Loucy (cell line): ENCODE results near the gene CSN3.

Experiments
- H2AFZ ChIP-seq: fragments of 200-600 bp; sonication (generic); 2 replicates; pipeline ENCODE4 v1.6.0; 2016; ENCODE audit warnings: antibody characterized with exemption, mild to moderate bottlenecking, low read length, moderate library complexity
- H3F3A ChIP-seq: fragments of 200-600 bp; 2 replicates; pipeline ENCODE4 v1.6.0; 2016; ENCODE audit warnings: antibody characterized with exemption, low read depth, mild to moderate bottlenecking
- H3K27me3 ChIP-seq: fragments of 200-600 bp; sonication (generic); 2 replicates; pipeline ENCODE4 v1.6.1; 2014; ENCODE audit warnings: low read length, mild to moderate bottlenecking; ENCODE audit not compliant: insufficient read depth, poor library complexity, severe bottlenecking
- H3K36me3 ChIP-seq: fragments of 200-600 bp; sonication (generic); 2 replicates; pipeline ENCODE4 v1.6.1; 2016; ENCODE audit warnings: low read length; ENCODE audit not compliant: insufficient read depth
- H3K4me1 ChIP-seq: fragments of 200-600 bp; sonication (generic); 2 replicates; pipeline ENCODE4 v1.5.1; 2014; ENCODE audit warnings: low read length, mild to moderate bottlenecking; ENCODE audit not compliant: insufficient read depth, poor library complexity, severe bottlenecking
- H3K4me2 ChIP-seq: fragments of 200-600 bp; sonication (generic); 2 replicates; pipeline ENCODE4 v1.6.0; 2014; ENCODE audit warnings: antibody characterized with exemption, low read length, low read depth, mild to moderate bottlenecking; ENCODE audit not compliant: poor library complexity, severe bottlenecking
- H3K4me3 ChIP-seq: fragments of 200-600 bp; sonication (generic); 2 replicates; pipeline ENCODE4 v1.5.1; 2014; ENCODE audit warnings: low read length, mild to moderate bottlenecking, mixed read lengths; ENCODE audit not compliant: poor library complexity, severe bottlenecking
- H3K79me2 ChIP-seq: fragments of 200-600 bp; sonication (generic); 2 replicates; pipeline ENCODE4 v1.6.1; 2014; ENCODE audit warnings: low read length; ENCODE audit not compliant: insufficient read depth
- H3K9ac ChIP-seq: fragments of 200-600 bp; sonication (generic); 2 replicates; pipeline ENCODE4 v1.6.0; 2014; ENCODE audit warnings: mild to moderate bottlenecking, low read depth, low read length, moderate library complexity; ENCODE audit not compliant: poor library complexity, severe bottlenecking
- H3K9me2 ChIP-seq: fragments of 200-600 bp; sonication (generic); replicated peaks from 2 replicates; pipeline ENCODE4 v1.6.1; 2016; ENCODE audit warnings: low read depth, low read length, mixed read lengths
- H3K9me3 ChIP-seq: fragments of 200-600 bp; sonication (generic); 2 replicates; pipeline ENCODE4 v1.6.1; 2014; ENCODE audit warnings: mild to moderate bottlenecking, antibody characterized with exemption, low read length, low read depth; ENCODE audit not compliant: insufficient read depth
- H4K20me1 ChIP-seq: fragments of 200-600 bp; sonication (generic); 2 replicates; pipeline ENCODE4 v1.6.0; 2014; ENCODE audit warnings: antibody characterized with exemption, low read length, mild to moderate bottlenecking; ENCODE audit not compliant: insufficient read depth, poor library complexity, severe bottlenecking
- CTCF ChIP-seq: fragments of 200-600 bp; sonication (generic); conservative IDR thresholded peaks from 2 replicates; pipeline ENCODE4 v1.5.1; 2014; ENCODE audit warnings: mild to moderate bottlenecking, antibody characterized with exemption, low read length
- EZH2phosphoT487 ChIP-seq: fragments of 200-600 bp; IDR thresholded peaks from 2 replicates; pipeline ENCODE4 v1.6.1; 2018; ENCODE audit warnings: antibody characterized with exemption, mild to moderate bottlenecking, moderate library complexity, borderline replicate concordance

Gene CSN3

DNA sequence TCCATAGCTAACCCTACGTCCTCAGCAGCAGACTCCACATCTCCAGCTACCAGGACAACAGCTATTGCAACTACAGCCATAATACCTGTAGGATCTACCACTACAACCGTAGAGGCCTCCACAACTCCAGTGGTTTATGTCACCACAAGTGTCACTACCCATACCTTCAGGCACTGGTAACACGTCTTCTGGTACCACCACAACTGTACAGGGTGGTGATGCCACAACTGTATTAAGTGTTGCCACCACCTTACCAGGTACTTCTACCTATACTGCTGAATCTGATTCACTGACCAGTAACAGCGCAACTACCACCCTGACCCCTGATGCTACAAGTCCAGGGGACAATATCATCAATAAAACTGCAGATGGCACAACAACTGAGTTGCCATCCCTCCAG is 57.8 kb downstream of the CSN3 start:
- Histone ChIP-seq H4K20me1 (no peaks in the 10 kb centered on the region), H2AFZ (no peak overlapping the region), H3K9me3 (no peaks in the 10 kb centered on the region), H3K4me3 (no peak overlapping the region), H3K79me2 (no peaks in the 10 kb centered on the region), H3K36me3 (no peaks in the 10 kb centered on the region), H3K9ac (no peak overlapping the region), H3F3A (no peaks in the 10 kb centered on the region), H3K27me3 (no peaks in the 10 kb centered on the region), H3K4me1 (no peaks in the 10 kb centered on the region), H3K4me2 (no peak overlapping the region), H3K9me2 (no peaks in the 10 kb centered on the region)
- TF ChIP-seq CTCF (no peak), EZH2phosphoT487 (no peak)
